SU-DHL-6 (cell line): Measurements from ENCODE around the gene LRFN2.

Experiments
- CTCF ChIP-seq: fragments of 200-600 bp; sonication (generic); IDR thresholded peaks from one replicate; pipeline ENCODE4 v1.5.1; 2017; ENCODE audit warnings: antibody characterized with exemption, mild to moderate bottlenecking, low read length, moderate library complexity; ENCODE audit not compliant: insufficient read depth, poor library complexity, severe bottlenecking
- EZH2phosphoT487 ChIP-seq: fragments of 200-600 bp; sonication (generic), shearing (Covaris generic); conservative IDR thresholded peaks from 2 replicates; pipeline ENCODE4 v1.6.1; 2018; ENCODE audit warnings: mild to moderate bottlenecking, antibody characterized with exemption, low read length, moderate library complexity, mixed read lengths

- TF ChIP-seq CTCF (no peak), EZH2phosphoT487 (no peak)
Measured at GRCh38 chr6:40350747-40351217, 236.4 kb downstream of the LRFN2 start.
